HG03442 (cell line): ENCODE data around the gene CACNA1I.
"Not testable (repeated sequence)": the region's sequence is repeated elsewhere in the genome, so short reads cannot be mapped to it uniquely, and the experiment has no call there.

ENCODE experiments used
- ATAC-seq: cut with Tn5 transposase; IDR thresholded peaks from one replicate; pipeline ENCODE4 v1.9.1; 2021; ENCODE audit warnings: mild to moderate bottlenecking, moderate library complexity; ENCODE audit not compliant: unreplicated experiment

Gene CACNA1I

GRCh38 chr22:39731481-39731880, 160.9 kb downstream of the CACNA1I start:
- ATAC-seq: no peak

DNA sequence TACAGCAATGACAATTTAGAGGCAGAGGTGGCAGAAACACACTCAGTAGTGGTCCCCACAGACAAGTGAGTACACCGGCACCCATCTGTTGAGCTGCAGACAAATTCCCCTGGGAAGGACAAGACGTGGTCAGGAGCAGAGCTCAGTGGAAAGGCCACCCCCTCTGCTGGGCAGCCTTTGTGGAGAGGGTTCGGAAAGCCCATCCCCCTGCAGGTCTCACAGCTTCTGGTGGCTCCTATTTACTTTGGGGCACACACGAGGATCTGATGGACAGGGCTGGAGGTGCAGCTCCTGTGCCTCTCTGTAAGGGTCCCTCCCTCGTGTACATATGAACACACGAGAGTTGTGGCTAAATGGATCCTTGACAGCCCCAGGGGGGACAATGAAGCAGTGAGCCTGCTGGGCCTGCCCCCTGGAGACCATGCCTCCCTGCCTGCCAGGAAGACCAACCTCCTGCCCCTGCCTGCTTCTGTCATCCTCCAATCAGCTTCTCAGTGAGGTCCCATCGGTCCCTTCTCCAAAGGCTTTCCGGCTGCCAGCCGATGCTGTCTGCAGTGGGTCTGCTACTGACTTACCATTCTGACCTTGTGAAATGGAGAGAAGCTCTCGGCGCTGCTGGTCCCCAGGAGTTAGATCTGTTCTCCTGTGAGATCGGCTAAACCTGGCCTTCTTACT, 161.5 kb downstream of the CACNA1I start:
- ATAC-seq: no peak

DNA sequence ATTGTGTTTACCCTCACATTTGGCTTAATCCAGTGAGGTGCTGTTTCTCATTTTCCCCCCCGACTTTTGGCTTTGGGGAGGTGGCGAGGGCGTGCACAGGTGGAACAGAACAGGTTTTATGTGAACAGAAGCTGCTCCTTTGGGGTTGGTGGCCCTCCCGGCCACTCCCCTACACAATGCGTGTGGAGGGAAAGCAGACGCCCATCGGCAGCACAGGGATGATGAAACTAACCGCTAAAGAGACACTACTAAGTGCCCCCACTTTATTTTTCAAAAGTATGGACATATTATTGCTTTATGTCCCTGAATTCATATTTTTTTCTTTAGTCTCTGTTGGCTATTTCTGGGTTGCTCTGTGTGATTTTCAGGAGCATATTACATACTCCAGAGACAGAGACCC, 162.1 kb downstream of the CACNA1I start:
- ATAC-seq: no peak

- ATAC-seq: no peak
Observed at GRCh38 chr22:39733191-39733590, 162.6 kb downstream of the CACNA1I start.

GRCh38 chr22:39734046-39734445, 163.5 kb downstream of the CACNA1I start:
- not testable (repeated sequence) for ATAC-seq

- ATAC-seq: no peak
Observed at GRCh38 chr22:39734866-39735265, 164.3 kb downstream of the CACNA1I start.

DNA sequence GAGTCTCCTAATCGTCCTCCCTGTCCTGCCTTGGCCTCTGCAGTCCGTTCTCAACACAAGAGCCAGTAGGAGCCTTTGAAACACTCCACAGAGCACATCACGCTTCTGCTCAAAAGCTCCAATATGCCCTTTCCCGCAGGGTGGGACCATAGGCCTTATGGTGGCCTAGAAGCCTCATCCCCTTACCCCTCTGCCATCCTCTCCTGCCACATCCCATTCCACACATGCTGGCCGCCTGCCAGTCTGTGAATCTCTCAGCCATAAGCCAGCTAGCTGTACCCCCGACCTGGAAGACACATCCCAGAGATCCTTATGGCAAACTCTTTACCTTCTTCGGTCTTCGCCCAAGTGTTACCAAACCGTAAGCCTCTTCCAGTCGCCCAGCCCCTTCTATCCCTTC, 165.2 kb downstream of the CACNA1I start:
- ATAC-seq: no peak

- no peak for ATAC-seq
Observed at GRCh38 chr22:39738746-39739145, 168.2 kb downstream of the CACNA1I start.
